DOHH2 (cell line): ENCODE measurements around the gene RAB3D.

Experiments used
- CTCF ChIP-seq: fragments of 200-600 bp; sonication (generic); IDR thresholded peaks from one replicate; pipeline ENCODE4 v1.5.1; 2014; ENCODE audit warnings: antibody characterized with exemption, mild to moderate bottlenecking, low read depth, low read length; ENCODE audit not compliant: poor library complexity, severe bottlenecking
- EZH2phosphoT487 ChIP-seq: fragments of 200-600 bp; sonication (generic); IDR thresholded peaks from 2 replicates; pipeline ENCODE4 v1.6.1; 2017; ENCODE audit warnings: borderline replicate concordance, mild to moderate bottlenecking, antibody characterized with exemption, low read length, moderate library complexity, mixed read lengths

- TF ChIP-seq CTCF: peak; percentile 77
- TF ChIP-seq EZH2phosphoT487: no peak
Observed at GRCh38 chr19:11378319-11379189, 39.1 kb upstream of the RAB3D start.
